HG03571 (cell line): ENCODE results near the gene CCDC7.
"Not testable (repeated sequence)": the region's sequence is repeated elsewhere in the genome, so short reads cannot be mapped to it uniquely, and the experiment has no call there.

Source experiments
- ATAC-seq: cut with Tn5 transposase; IDR thresholded peaks from one replicate; pipeline ENCODE4 v1.9.1; 2021; ENCODE audit not compliant: unreplicated experiment

CCDC7 gene

DNA sequence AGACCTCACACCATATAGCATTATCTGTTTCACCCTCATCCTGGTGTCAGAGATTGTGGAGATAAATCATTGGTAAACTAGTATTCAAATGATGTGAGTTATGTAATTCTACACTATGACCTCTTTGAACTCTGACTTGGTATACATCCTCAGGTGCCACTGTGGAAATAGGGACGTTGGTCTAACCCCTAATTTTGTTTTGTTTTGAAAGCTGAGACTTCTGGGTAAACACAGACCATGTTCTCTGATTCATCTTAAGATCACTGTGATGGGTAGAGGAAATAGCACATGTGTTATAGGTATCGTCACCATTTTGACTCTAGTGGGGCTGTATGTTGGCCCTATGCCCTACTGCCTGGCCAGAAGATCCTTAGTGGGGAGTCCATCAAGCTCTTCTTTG, 241.6 kb downstream of the CCDC7 start:
- ATAC-seq: no peak

DNA sequence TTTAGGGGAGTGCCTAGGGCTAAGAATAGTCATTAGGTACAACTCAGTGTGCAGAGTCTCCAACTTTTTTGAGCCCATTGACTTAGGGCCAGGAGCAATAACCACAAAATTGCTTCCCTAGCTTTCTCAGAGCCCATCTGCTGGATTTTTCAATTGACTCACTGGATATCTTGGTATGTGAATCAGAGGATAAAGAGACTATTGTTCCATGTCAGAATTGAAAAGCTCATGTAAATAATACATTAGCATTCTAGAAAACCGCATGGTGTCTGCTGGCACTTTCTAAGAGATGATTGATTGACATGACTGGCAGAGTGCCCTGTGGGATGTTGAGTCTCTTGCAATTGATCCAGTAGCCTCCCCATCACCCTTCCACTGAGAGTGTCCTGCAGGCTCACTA, 246.2 kb downstream of the CCDC7 start:
- ATAC-seq: no peak

DNA sequence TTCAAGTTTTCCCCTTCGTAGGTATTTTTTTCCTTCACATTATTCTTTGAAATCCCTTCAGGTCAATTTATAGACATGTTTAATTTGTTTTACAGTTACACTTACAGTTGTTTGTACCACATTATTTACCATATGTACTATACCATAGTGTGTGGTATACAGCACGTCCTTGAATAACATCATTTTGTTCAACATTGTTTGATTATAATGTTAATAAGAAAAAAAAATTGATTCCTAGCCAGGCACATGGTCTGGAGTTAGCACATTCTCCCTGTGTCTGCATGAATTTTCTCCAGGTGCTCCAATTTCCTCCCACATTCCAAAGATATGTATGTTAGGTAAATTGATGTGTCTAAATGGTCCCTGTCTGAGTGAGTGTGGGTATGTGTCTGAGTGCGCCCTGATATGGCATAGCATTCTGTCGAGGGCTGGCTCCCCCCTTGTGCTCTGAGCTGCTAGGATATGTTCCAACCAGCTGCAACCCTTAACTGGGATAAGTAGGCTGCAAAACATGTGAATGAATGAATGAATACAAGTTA, 247.6 kb downstream of the CCDC7 start:
- ATAC-seq: no peak

- ATAC-seq: not testable (repeated sequence)
Observed at GRCh38 chr10:32699683-32700082, 253.7 kb downstream of the CCDC7 start.

DNA sequence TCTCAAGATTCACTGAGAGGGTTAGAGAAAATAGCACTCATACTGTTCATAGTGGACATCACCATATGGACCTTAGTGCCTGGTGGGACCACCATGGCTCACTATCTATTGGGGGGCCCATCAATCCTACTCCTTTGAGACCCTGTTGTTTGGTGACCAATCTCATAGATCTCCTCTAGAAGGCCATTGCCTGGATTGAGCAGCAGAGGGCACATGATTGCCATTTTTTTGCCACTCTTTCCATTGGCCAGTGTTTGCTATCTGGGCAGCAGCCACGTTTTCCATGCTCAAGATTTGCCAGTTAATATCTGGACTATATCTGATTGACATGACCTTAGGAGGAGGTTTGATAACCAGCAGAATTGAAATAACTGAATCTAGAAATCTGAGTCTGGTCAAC, 267.6 kb downstream of the CCDC7 start:
- ATAC-seq: no peak

GRCh38 chr10:32731527-32731926, 285.6 kb downstream of the CCDC7 start:
- ATAC-seq: no peak

DNA sequence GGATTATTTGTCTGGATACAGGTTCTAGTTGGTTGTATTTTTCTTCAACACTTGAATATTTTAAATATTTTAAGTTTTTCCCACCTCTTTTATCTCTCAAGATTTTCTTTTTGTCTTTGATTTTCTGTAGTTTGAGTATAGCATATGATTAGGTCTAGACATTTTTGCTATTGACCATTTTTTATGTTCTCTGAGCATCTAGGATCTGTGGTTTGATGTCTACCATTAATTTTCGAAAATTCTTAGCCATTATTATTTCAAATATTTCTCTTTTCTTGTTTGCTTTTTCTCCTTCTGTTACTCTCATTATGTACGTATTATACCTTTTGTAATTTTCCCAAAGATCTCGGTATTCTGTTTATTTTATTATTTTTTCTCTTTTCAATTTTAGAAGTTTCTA, 293.0 kb downstream of the CCDC7 start:
- ATAC-seq: no peak

- no peak for ATAC-seq
Observed at GRCh38 chr10:32744321-32744720, 298.4 kb downstream of the CCDC7 start.

DNA sequence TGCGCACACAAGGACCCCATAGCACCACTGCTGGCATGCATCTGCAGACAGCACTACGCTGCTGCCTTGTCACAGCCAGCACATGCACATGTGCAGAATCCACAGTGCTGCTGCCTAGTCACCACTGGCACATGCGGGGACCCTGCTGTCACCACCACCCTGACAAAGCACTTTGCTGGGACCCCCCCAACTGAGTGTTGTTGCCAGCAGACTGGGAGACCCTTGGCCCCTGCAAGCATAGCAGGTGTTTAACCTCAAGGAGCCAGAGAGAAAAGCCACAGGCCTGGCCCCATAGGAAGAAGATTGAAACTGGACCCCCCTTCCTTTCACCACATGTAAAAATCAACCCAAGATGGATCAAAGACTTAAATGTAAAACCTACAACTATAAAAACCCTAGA, 300.9 kb downstream of the CCDC7 start:
- no peak for ATAC-seq

- ATAC-seq: no peak
Observed at GRCh38 chr10:32751582-32751981, 305.6 kb downstream of the CCDC7 start.

- not testable (repeated sequence) for ATAC-seq
Observed at GRCh38 chr10:32754900-32755299, 309.0 kb downstream of the CCDC7 start.

- no peak for ATAC-seq
Observed at GRCh38 chr10:32771217-32771616, 325.3 kb downstream of the CCDC7 start.

- no peak for ATAC-seq
Observed at GRCh38 chr10:32773105-32773504, 327.2 kb downstream of the CCDC7 start.

- ATAC-seq: no peak
Observed at GRCh38 chr10:32786968-32787367, 341.0 kb downstream of the CCDC7 start.

DNA sequence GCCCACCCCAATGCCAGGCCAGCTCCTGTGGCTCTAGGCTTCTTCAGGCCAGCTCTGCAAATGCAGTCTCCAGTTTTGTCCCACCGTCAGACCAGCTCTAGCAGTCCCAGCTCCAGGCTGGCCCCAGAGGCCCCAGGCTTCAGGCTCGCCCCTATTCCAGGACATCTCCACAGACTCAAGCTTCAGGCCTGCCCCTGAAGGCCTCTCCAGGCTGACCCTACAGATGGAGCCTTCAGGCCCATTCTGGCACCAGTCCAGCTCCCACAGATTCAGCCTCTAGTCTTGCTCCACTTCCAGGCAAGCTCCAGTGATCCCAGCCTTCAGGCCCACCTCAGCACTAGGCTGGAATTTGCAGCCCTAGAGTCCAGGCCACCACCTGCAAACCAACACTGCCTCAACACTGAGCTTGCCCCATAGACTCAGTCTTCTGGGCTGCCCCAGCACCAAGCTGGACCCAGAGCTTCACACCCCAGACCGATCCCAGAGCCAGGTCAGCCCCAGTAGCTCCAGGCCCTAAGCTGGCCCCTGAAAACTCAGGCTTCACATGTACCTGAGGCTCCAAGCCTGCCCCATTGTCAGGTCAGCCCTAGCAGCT, 341.8 kb downstream of the CCDC7 start:
- no peak for ATAC-seq

DNA sequence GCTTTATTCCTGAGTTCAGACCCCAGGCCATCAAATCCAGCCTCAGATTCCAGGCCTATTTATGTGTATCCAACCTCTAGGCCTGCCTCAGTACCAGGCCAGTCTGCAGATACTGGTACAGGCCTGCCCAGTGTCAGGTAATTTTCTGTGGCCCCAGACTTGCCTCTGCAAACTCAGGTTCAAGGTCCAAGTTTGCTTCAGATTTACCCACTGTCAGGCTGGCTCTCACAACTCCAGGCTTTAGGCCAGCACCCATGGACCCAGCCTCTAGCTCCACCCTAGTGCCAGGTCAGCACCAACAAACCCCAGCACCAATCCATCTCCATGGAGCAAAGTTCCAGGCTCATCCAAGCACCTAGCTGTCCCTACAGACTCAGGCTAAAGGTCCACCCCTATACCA, 342.4 kb downstream of the CCDC7 start:
- no peak for ATAC-seq

DNA sequence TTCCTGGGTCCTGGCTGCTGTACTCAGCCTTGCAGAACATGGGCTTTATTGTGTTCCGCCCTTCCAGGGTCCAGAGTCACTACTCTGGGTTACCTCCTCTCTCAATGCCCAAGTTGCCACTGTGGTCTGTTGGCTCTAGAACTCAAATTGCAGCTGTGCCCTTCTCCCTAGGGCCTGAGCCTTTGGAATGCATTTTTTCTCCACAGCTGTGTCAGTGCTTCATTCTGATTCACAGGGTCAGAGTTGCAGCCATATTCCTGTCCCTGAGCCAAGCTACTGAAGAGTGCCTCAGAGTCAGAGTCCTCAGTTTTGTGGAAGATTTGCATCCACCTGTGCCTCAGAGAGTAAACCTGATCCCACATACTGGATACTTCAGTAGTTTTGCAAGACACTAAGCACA, 344.5 kb downstream of the CCDC7 start:
- ATAC-seq: no peak

DNA sequence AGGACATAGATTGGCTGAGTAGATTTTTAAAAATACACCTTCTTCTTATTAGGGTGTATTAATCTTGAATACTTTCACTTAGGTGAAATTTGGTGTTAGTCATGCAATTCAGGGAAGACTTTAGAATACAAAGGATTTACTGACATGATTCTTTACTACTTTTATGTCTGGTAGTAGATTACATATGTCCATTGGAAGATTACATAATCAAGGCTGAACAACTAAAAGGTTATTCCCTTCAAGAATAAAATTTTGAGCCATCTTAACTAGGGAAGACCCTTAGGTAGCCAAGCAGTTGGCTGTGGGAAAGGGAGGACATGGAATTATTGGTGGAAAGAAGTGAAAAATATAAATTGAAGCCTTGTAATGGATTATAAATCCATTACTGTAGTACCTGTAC, 347.1 kb downstream of the CCDC7 start:
- ATAC-seq: no peak

- no peak for ATAC-seq
Observed at GRCh38 chr10:32795598-32796183, 349.8 kb downstream of the CCDC7 start.

DNA sequence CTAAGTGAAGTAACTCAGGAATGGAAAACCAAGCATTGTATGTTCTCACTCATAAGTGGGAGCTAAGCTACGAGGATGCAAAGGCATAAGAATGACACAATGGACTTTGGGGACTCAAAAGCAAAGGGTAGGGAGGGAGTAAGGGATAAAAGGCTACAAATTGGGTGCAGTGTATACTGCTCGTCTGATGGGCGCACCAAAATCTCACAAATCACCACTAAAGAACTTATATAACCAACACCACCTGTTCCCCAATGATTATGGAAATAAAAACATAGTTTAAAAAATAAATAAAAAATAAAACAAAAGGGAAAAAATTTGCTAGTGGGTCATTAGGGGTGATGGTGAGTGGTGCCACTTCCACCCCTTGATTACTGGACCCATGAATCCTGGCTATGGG, 351.5 kb downstream of the CCDC7 start:
- ATAC-seq: not testable (repeated sequence)

GRCh38 chr10:32846974-32847373, 401.0 kb downstream of the CCDC7 start:
- ATAC-seq: no peak

- no peak for ATAC-seq
Observed at GRCh38 chr10:32851301-32851700, 405.4 kb downstream of the CCDC7 start.

DNA sequence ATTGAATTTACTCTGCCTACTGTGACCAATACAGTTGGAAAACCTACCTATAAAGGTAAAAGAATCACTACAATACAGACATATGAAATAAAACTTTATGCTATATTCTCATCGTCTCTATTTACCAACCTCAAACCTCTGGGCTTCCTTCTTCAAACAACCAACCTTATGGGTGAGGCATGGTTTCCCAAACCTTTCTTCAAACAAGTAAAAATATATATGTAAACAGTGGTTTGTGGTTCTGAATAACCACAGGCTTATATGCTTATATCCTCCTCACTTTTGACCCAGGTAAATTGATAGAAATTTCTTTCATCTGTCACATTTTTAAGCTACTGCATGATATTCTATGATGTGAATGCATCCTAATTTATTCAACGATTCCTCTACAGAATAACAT, 408.5 kb downstream of the CCDC7 start:
- no peak for ATAC-seq
